ENCODE measurements around the gene RNH1. TPM values are rescaled to one million over a fixed set of nuclear protein-coding genes. Genes with fewer than 3 reads are reported as not detected.
A peak's percentile ranks its signal among the peaks of the same experiment; 100 is the strongest.

Gene RNH1
- total RNA-seq, 1 experiment from 2014 or later = 60.0 TPM

- Histone ChIP-seq H3K79me1 (ENCODE audit: insufficient read depth, low read depth, low read length, poor library complexity, severe bottlenecking) (no peaks in the 10 kb centered on the region), H3K56ac (ENCODE audit: insufficient read length, low read depth, low read length) (no peak overlapping the region), H3K23me2 (ENCODE audit: insufficient read length, low read depth, low read length, poor library complexity, severe bottlenecking) (peaks cover 3% of the 10 kb centered on the region), H2BK20ac (ENCODE audit: low read depth, low read length, poor library complexity, severe bottlenecking) (no peak overlapping the region), H3K79me2 (ENCODE audit: insufficient read depth, low read length) (no peaks in the 10 kb centered on the region), H2BK5ac (ENCODE audit: insufficient read length, low read length) (no peak overlapping the region), H4K5ac (ENCODE audit: insufficient read length, low read depth, low read length) (no peak overlapping the region), H3K4ac (ENCODE audit: low read depth, low read length) (no peak overlapping the region), H3K4me1 (ENCODE audit: insufficient read depth, low read length) (no peaks in the 10 kb centered on the region), H3K27me3 (ENCODE audit: insufficient read depth, low read length) (no peaks in the 10 kb centered on the region), H2AK5ac (ENCODE audit: insufficient read length, low read length) (no peak overlapping the region), H3K9me3 (ENCODE audit: control insufficient read depth, low read depth, low read length) (no peaks in the 10 kb centered on the region), H2BK15ac (ENCODE audit: low read depth, low read length) (no peak overlapping the region), H2BK120ac (ENCODE audit: low read depth, low read length, poor library complexity, severe bottlenecking) (no peak overlapping the region), H4K8ac (replicated peaks; ENCODE audit: insufficient read length, low read depth, low read length) (no peak overlapping the region), H3K14ac (ENCODE audit: insufficient read depth, low read length) (no peak overlapping the region), H3K27ac (ENCODE audit: insufficient read length, low read depth, low read length) (no peak overlapping the region), H3K4me2 (ENCODE audit: insufficient read depth, insufficient read length, low read length) (no peak overlapping the region), H3K18ac (ENCODE audit: insufficient read length, low read depth, low read length) (no peak overlapping the region), H2BK12ac (ENCODE audit: insufficient read length, low read depth, low read length) (no peak overlapping the region), H4K91ac (ENCODE audit: insufficient read length, low read depth, low read length) (no peak overlapping the region), H3T11ph (ENCODE audit: low read length) (no peak overlapping the region), H3K23ac (ENCODE audit: insufficient read length, low read depth, low read length) (no peak overlapping the region), H2AFZ (ENCODE audit: low read length) (no peak overlapping the region), H4K20me1 (ENCODE audit: control insufficient read depth, insufficient read depth, insufficient read length) (no peaks in the 10 kb centered on the region), H3K9ac (ENCODE audit: extremely low read depth, insufficient read length, low read length) (no peak overlapping the region)
- Mint-ChIP-seq H3K4me3 (no peak overlapping the region), H3K4me1 (peaks cover 3 to 4% of the 10 kb centered on the region in 2 experiments; a peak in 3 of 4 replicates), H3K27ac (peak overlapping the region in 1 of 3 experiments; percentile 82; a peak in 1 of 7 replicates), H3K9me3 (peaks cover 39 to 47% of the 10 kb centered on the region in 2 experiments), H3K27me3 (ENCODE audit: low read depth) (peaks cover 10% of the 10 kb centered on the region), H3K36me3 (ENCODE audit: insufficient read depth in 1 of 3, low read depth in 3 of 3) (peaks cover 16 to 27% (median 18%) of the 10 kb centered on the region in 3 experiments)
- no CpG with 5 or more reads among the region's 39 CpGs for WGBS (ENCODE audit: extremely low coverage, insufficient read length, low lambda C conversion rate)
- DNase-seq = peak; percentile 33
- peak; percentile 57; the same call in 2 of the 3 replicates for TF ChIP-seq CTCF (conservative IDR thresholded peaks at IDR 0.05)
Observed at GRCh38 chr11:520428-521176, 13.6 kb upstream of the RNH1 start.
